ENCODE measurements around the gene MUC4. TPM values are rescaled to one million over a fixed set of nuclear protein-coding genes. Genes with fewer than 3 reads are reported as not detected.

The MUC4 gene
- total RNA-seq, 2 donors from 2014 or later, result 8.6 to 12.0 TPM

- no peaks in the 10 kb centered on the region for H3K27me3 ChIP-seq (replicated peaks; ENCODE audit: insufficient read depth)
- no peak for TF ChIP-seq POLR2AphosphoS5 (IDR thresholded peaks at IDR 0.05)
- TF ChIP-seq CTCF (IDR thresholded peaks at IDR 0.05), result no peak
- no peak for TF ChIP-seq POLR2A (IDR thresholded peaks at IDR 0.05)
- H3K4me3 ChIP-seq, result no peak overlapping the region
- H3K9me3 ChIP-seq, result no peaks in the 10 kb centered on the region
- no peaks in the 10 kb centered on the region for H3K36me3 ChIP-seq
- 85% methylated on average over 7 of the region's 7 CpGs for WGBS
- H3K27ac ChIP-seq, result no peak overlapping the region
- intact Hi-C loops (cut with DNase I), result no loop called here
- no peaks in the 10 kb centered on the region for H3K4me1 ChIP-seq (replicated peaks)
- DNase-seq (ENCODE audit: low spot score), result no peak
These were observed 33.0 kb upstream of the MUC4 start for GRCh38 chr3:195844671-195845218.

GRCh38 chr3:195839260-195840010 lies 27.7 kb upstream of the MUC4 start:
- Histone ChIP-seq H3K27me3 (replicated peaks; ENCODE audit: insufficient read depth) (no peaks in the 10 kb centered on the region), H3K27ac (no peak overlapping the region), H3K4me1 (replicated peaks) (no peaks in the 10 kb centered on the region), H3K9me3 (no peaks in the 10 kb centered on the region), H3K36me3 (no peaks in the 10 kb centered on the region), H3K4me3 (no peak overlapping the region)
- 67% methylated on average over 19 of the region's 19 CpGs for WGBS
- TF ChIP-seq POLR2AphosphoS5 (IDR thresholded peaks at IDR 0.05) (no peak), POLR2A (IDR thresholded peaks at IDR 0.05) (no peak), CTCF (IDR thresholded peaks at IDR 0.05) (no peak)
- intact Hi-C loops (cut with DNase I), result no loop called here
- DNase-seq (ENCODE audit: low spot score), result no peak

GRCh38 chr3:195838714-195839113 lies 27.0 kb upstream of the MUC4 start:
- H3K9me3 ChIP-seq, result no peaks in the 10 kb centered on the region
- intact Hi-C loops (cut with DNase I), result no loop called here
- WGBS, result 89% methylated on average over 5 of the region's 5 CpGs

GRCh38 chr3:195836476-195837135 lies 24.9 kb upstream of the MUC4 start:
- Histone ChIP-seq H3K27me3 (replicated peaks; ENCODE audit: insufficient read depth) (no peaks in the 10 kb centered on the region), H3K9me3 (no peaks in the 10 kb centered on the region), H3K4me1 (replicated peaks) (no peaks in the 10 kb centered on the region), H3K27ac (no peak overlapping the region), H3K36me3 (no peaks in the 10 kb centered on the region), H3K4me3 (no peak overlapping the region)
- TF ChIP-seq POLR2AphosphoS5 (IDR thresholded peaks at IDR 0.05) (no peak), CTCF (IDR thresholded peaks at IDR 0.05) (no peak), POLR2A (IDR thresholded peaks at IDR 0.05) (no peak)
- intact Hi-C loops (cut with DNase I), result no loop called here
- no peak for DNase-seq (ENCODE audit: low spot score)
- WGBS, result 81% methylated on average over 14 of the region's 14 CpGs

More at GRCh38 chr3:195838714-195839113, 27.0 kb upstream of the MUC4 start:
- no peak for TF ChIP-seq POLR2A (IDR thresholded peaks at IDR 0.05)
- TF ChIP-seq CTCF (IDR thresholded peaks at IDR 0.05), result no peak
- TF ChIP-seq POLR2AphosphoS5 (IDR thresholded peaks at IDR 0.05), result no peak
- H3K27ac ChIP-seq, result no peak overlapping the region
- no peak overlapping the region for H3K4me3 ChIP-seq
- H3K36me3 ChIP-seq, result no peaks in the 10 kb centered on the region
- no peaks in the 10 kb centered on the region for H3K4me1 ChIP-seq (replicated peaks)
- H3K27me3 ChIP-seq (replicated peaks; ENCODE audit: insufficient read depth), result no peaks in the 10 kb centered on the region
- DNase-seq (ENCODE audit: low spot score), result no peak

Measured in prostate gland (tissue), 2 donors.